Fibroblast of skin of abdomen (primary cell): ENCODE measurements around the gene DARS1.
"Not testable (repeated sequence)": the region's sequence is repeated elsewhere in the genome, so short reads cannot be mapped to it uniquely, and the experiment has no call there.

Experiments used
- DNase-seq: peaks from one replicate; pipeline ENCODE4 v3.0.0-alpha.2; 2013

The DARS1 gene

GRCh38 chr2:135980434-135981079, 4.9 kb downstream of the DARS1 start:
- no peak for DNase-seq

- DNase-seq: no peak
These were observed 9.7 kb downstream of the DARS1 start for GRCh38 chr2:135975702-135976101.

- DNase-seq: no peak
These were observed 11.4 kb downstream of the DARS1 start for GRCh38 chr2:135974036-135974435.

- no peak for DNase-seq
These were observed 15.6 kb downstream of the DARS1 start for GRCh38 chr2:135969655-135970387.

- DNase-seq: no peak
These were observed 19.7 kb downstream of the DARS1 start for GRCh38 chr2:135965756-135966155.

GRCh38 chr2:135964404-135964803, 21.0 kb downstream of the DARS1 start:
- DNase-seq: not testable (repeated sequence)

GRCh38 chr2:135963841-135964240, 21.6 kb downstream of the DARS1 start:
- DNase-seq: peak; percentile 68

- DNase-seq: no peak
These were observed 22.9 kb downstream of the DARS1 start for GRCh38 chr2:135962366-135963123.

GRCh38 chr2:135960656-135961551, 24.5 kb downstream of the DARS1 start:
- peak; percentile 21 for DNase-seq

GRCh38 chr2:135960150-135960549, 25.3 kb downstream of the DARS1 start:
- DNase-seq: no peak

GRCh38 chr2:135958927-135959326, 26.5 kb downstream of the DARS1 start:
- DNase-seq: not testable (repeated sequence)

GRCh38 chr2:135954020-135954601, 31.3 kb downstream of the DARS1 start:
- DNase-seq: no peak

- DNase-seq: peak; percentile 25
These were observed 32.5 kb downstream of the DARS1 start for GRCh38 chr2:135952891-135953290.

- DNase-seq: no peak
These were observed 34.3 kb downstream of the DARS1 start for GRCh38 chr2:135951041-135951583.

- DNase-seq: no peak
These were observed 35.8 kb downstream of the DARS1 start for GRCh38 chr2:135949451-135950234.

GRCh38 chr2:135948642-135949355, 36.6 kb downstream of the DARS1 start:
- DNase-seq: peak; percentile 63

GRCh38 chr2:135948141-135948540, 37.3 kb downstream of the DARS1 start:
- DNase-seq: no peak

- no peak for DNase-seq
These were observed 37.9 kb downstream of the DARS1 start for GRCh38 chr2:135947483-135947882.

GRCh38 chr2:135945526-135945925, 39.9 kb downstream of the DARS1 start:
- peak; percentile 14 for DNase-seq

- no peak for DNase-seq
These were observed 40.8 kb downstream of the DARS1 start for GRCh38 chr2:135944625-135945024.
